Measurements from ENCODE around the gene DDX1. TPM values are rescaled to one million over a fixed set of nuclear protein-coding genes. Genes with fewer than 3 reads are reported as not detected.
A peak's percentile ranks its signal among the peaks of the same experiment; 100 is the strongest.

Gene DDX1
- total and polyA plus RNA-seq, 4 donors: 73.6 to 82.6 (median 77.8) TPM

GRCh38 chr2:15588329-15588919 is 3.2 kb upstream of the DDX1 start:
- DNase-seq: no peak
- no peaks in the 10 kb centered on the region for H3K36me3 ChIP-seq (ENCODE audit: control insufficient read depth in 1 of 2, insufficient read depth in 2 of 2, low read length in 1 of 2)
- H3K4me3 ChIP-seq (ENCODE audit: low read length in 2 of 2): no peak overlapping the region
- no peaks in the 10 kb centered on the region for H3K9me3 ChIP-seq (ENCODE audit: control insufficient read depth, low read length)
- no peak for ATAC-seq (ENCODE audit: low FRiP score)
- intact Hi-C loops (cut with DNase I): no loop called here
- WGBS, 2 donors: 35 to 50% methylated on average over 4 of the region's 4 CpGs
- H3K27me3 ChIP-seq (ENCODE audit: control insufficient read depth in 1 of 2, insufficient read depth in 2 of 2, low read length in 1 of 2): no peaks in the 10 kb centered on the region
- no peaks in the 10 kb centered on the region for H3K4me1 ChIP-seq (ENCODE audit: control insufficient read depth in 1 of 2, insufficient read depth in 2 of 2, low read length in 2 of 2)
- H3K27ac ChIP-seq (ENCODE audit: low read depth in 1 of 2, low read length in 2 of 2): no peak overlapping the region

- WGBS, 2 donors: 10 to 21% methylated on average over 7 of the region's 7 CpGs
- ATAC-seq (ENCODE audit: low FRiP score): no peak
- intact Hi-C loops (cut with DNase I): no loop called here
Measured at GRCh38 chr2:15591373-15591691, 336 bp upstream of the DDX1 start.

GRCh38 chr2:15593327-15593705 is 1.6 kb downstream of the DDX1 start:
- H3K9me3 ChIP-seq (ENCODE audit: control insufficient read depth, low read length): no peaks in the 10 kb centered on the region
- H3K36me3 ChIP-seq (ENCODE audit: control insufficient read depth in 1 of 2, insufficient read depth in 2 of 2, low read length in 1 of 2): peaks cover 3 to 4% of the 10 kb centered on the region in 2 donors
- no peaks in the 10 kb centered on the region for H3K27me3 ChIP-seq (ENCODE audit: control insufficient read depth in 1 of 2, insufficient read depth in 2 of 2, low read length in 1 of 2)
- no peak for ATAC-seq (ENCODE audit: low FRiP score)
- H3K27ac ChIP-seq (ENCODE audit: low read depth in 1 of 2, low read length in 2 of 2): no peak overlapping the region
- no peak for DNase-seq
- WGBS, 2 donors: 60 to 81% methylated on average over 3 of the region's 3 CpGs
- H3K4me3 ChIP-seq (ENCODE audit: low read length in 2 of 2): peak overlapping the region in 1 of 2 donors; percentile 91
- no peaks in the 10 kb centered on the region for H3K4me1 ChIP-seq (ENCODE audit: control insufficient read depth in 1 of 2, insufficient read depth in 2 of 2, low read length in 2 of 2)
- intact Hi-C loops (cut with DNase I): no loop called here

More at GRCh38 chr2:15591373-15591691, 336 bp upstream of the DDX1 start:
- no peak for DNase-seq
- Histone ChIP-seq H3K4me1 (ENCODE audit: control insufficient read depth in 1 of 2, insufficient read depth in 2 of 2, low read length in 2 of 2) (no peaks in the 10 kb centered on the region), H3K27ac (ENCODE audit: low read depth in 1 of 2, low read length in 2 of 2) (peak overlapping the region in 1 of 2 donors; percentile 68), H3K27me3 (ENCODE audit: control insufficient read depth in 1 of 2, insufficient read depth in 2 of 2, low read length in 1 of 2) (no peaks in the 10 kb centered on the region), H3K4me3 (ENCODE audit: low read length in 2 of 2) (peak overlapping the region; percentile 54 to 91), H3K36me3 (ENCODE audit: control insufficient read depth in 1 of 2, insufficient read depth in 2 of 2, low read length in 1 of 2) (peaks cover 3 to 4% of the 10 kb centered on the region in 2 donors), H3K9me3 (ENCODE audit: control insufficient read depth, low read length) (no peaks in the 10 kb centered on the region)

GRCh38 chr2:15594291-15595256 is 2.9 kb downstream of the DDX1 start:
- 45 to 58% methylated on average over 5 of the region's 5 CpGs for WGBS, 2 donors
- Histone ChIP-seq H3K36me3 (ENCODE audit: control insufficient read depth in 1 of 2, insufficient read depth in 2 of 2, low read length in 1 of 2) (peaks cover 3 to 4% of the 10 kb centered on the region in 2 donors), H3K27ac (ENCODE audit: low read depth in 1 of 2, low read length in 2 of 2) (no peak overlapping the region), H3K4me3 (ENCODE audit: low read length in 2 of 2) (no peak overlapping the region), H3K4me1 (ENCODE audit: control insufficient read depth in 1 of 2, insufficient read depth in 2 of 2, low read length in 2 of 2) (no peaks in the 10 kb centered on the region), H3K27me3 (ENCODE audit: control insufficient read depth in 1 of 2, insufficient read depth in 2 of 2, low read length in 1 of 2) (no peaks in the 10 kb centered on the region), H3K9me3 (ENCODE audit: control insufficient read depth, low read length) (no peaks in the 10 kb centered on the region)
- no peak for DNase-seq
- intact Hi-C loops (cut with DNase I): no loop called here
- ATAC-seq (ENCODE audit: low FRiP score): no peak

GRCh38 chr2:15595342-15595905 is 3.8 kb downstream of the DDX1 start:
- H3K36me3 ChIP-seq (ENCODE audit: control insufficient read depth in 1 of 2, insufficient read depth in 2 of 2, low read length in 1 of 2): peaks cover 3 to 6% of the 10 kb centered on the region in 2 donors
- DNase-seq (no peak), ATAC-seq (ENCODE audit: low FRiP score) (no peak)
- no peaks in the 10 kb centered on the region for H3K9me3 ChIP-seq (ENCODE audit: control insufficient read depth, low read length)
- 90 to 94% methylated on average over 6 of the region's 6 CpGs for WGBS, 2 donors
- no peaks in the 10 kb centered on the region for H3K4me1 ChIP-seq (ENCODE audit: control insufficient read depth in 1 of 2, insufficient read depth in 2 of 2, low read length in 2 of 2)
- no peak overlapping the region for H3K4me3 ChIP-seq (ENCODE audit: low read length in 2 of 2)
- no peaks in the 10 kb centered on the region for H3K27me3 ChIP-seq (ENCODE audit: control insufficient read depth in 1 of 2, insufficient read depth in 2 of 2, low read length in 1 of 2)
- no peak overlapping the region for H3K27ac ChIP-seq (ENCODE audit: low read depth in 1 of 2, low read length in 2 of 2)
- intact Hi-C loops (cut with DNase I): no loop called here

- Histone ChIP-seq H3K4me1 (ENCODE audit: control insufficient read depth in 1 of 2, insufficient read depth in 2 of 2, low read length in 2 of 2) (no peaks in the 10 kb centered on the region), H3K27me3 (ENCODE audit: control insufficient read depth in 1 of 2, insufficient read depth in 2 of 2, low read length in 1 of 2) (no peaks in the 10 kb centered on the region), H3K27ac (ENCODE audit: low read depth in 1 of 2, low read length in 2 of 2) (no peak overlapping the region), H3K9me3 (ENCODE audit: control insufficient read depth, low read length) (no peaks in the 10 kb centered on the region), H3K36me3 (ENCODE audit: control insufficient read depth in 1 of 2, insufficient read depth in 2 of 2, low read length in 1 of 2) (peaks cover 3 to 6% of the 10 kb centered on the region in 2 donors), H3K4me3 (ENCODE audit: low read length in 2 of 2) (no peak overlapping the region)
- intact Hi-C loops (cut with DNase I): no loop called here
- DNase-seq (no peak), ATAC-seq (ENCODE audit: low FRiP score) (no peak)
- 96 to 99% methylated on average over 4 of the region's 4 CpGs for WGBS, 2 donors
Measured at GRCh38 chr2:15595936-15596335, 4.3 kb downstream of the DDX1 start.

- H3K27ac ChIP-seq (ENCODE audit: low read depth in 1 of 2, low read length in 2 of 2): no peak overlapping the region
- no peaks in the 10 kb centered on the region for H3K4me1 ChIP-seq (ENCODE audit: control insufficient read depth in 1 of 2, insufficient read depth in 2 of 2, low read length in 2 of 2)
- 87 to 93% methylated on average over 2 of the region's 2 CpGs for WGBS, 2 donors
- H3K36me3 ChIP-seq (ENCODE audit: control insufficient read depth in 1 of 2, insufficient read depth in 2 of 2, low read length in 1 of 2): peaks cover 3 to 6% of the 10 kb centered on the region in 2 donors
- no peak for ATAC-seq (ENCODE audit: low FRiP score)
- no peaks in the 10 kb centered on the region for H3K9me3 ChIP-seq (ENCODE audit: control insufficient read depth, low read length)
- no peaks in the 10 kb centered on the region for H3K27me3 ChIP-seq (ENCODE audit: control insufficient read depth in 1 of 2, insufficient read depth in 2 of 2, low read length in 1 of 2)
- DNase-seq: no peak
- no peak overlapping the region for H3K4me3 ChIP-seq (ENCODE audit: low read length in 2 of 2)
- intact Hi-C loops (cut with DNase I): no loop called here
Measured at GRCh38 chr2:15596350-15596749, 4.7 kb downstream of the DDX1 start.

- ATAC-seq (ENCODE audit: low FRiP score): no peak
- H3K27ac ChIP-seq (ENCODE audit: low read depth in 1 of 2, low read length in 2 of 2): no peak overlapping the region
- peaks cover 3 to 6% of the 10 kb centered on the region in 2 donors for H3K36me3 ChIP-seq (ENCODE audit: control insufficient read depth in 1 of 2, insufficient read depth in 2 of 2, low read length in 1 of 2)
- WGBS, 2 donors: 86 to 90% methylated on average over 4 of the region's 4 CpGs
- no peaks in the 10 kb centered on the region for H3K4me1 ChIP-seq (ENCODE audit: control insufficient read depth in 1 of 2, insufficient read depth in 2 of 2, low read length in 2 of 2)
- H3K27me3 ChIP-seq (ENCODE audit: control insufficient read depth in 1 of 2, insufficient read depth in 2 of 2, low read length in 1 of 2): no peaks in the 10 kb centered on the region
- no peak for DNase-seq
- intact Hi-C loops (cut with DNase I): no loop called here
- H3K4me3 ChIP-seq (ENCODE audit: low read length in 2 of 2): no peak overlapping the region
- H3K9me3 ChIP-seq (ENCODE audit: control insufficient read depth, low read length): no peaks in the 10 kb centered on the region
Measured at GRCh38 chr2:15596968-15597367, 5.3 kb downstream of the DDX1 start.

All from aorta (tissue), 5 donors.